NCI-H69 (cell line): ENCODE measurements around the gene KLHL1.

Experiments
- DNase-seq: peaks from one replicate; lab custom pipeline; 2025; lab: John Stamatoyannopoulos, UW

Gene KLHL1

DNA sequence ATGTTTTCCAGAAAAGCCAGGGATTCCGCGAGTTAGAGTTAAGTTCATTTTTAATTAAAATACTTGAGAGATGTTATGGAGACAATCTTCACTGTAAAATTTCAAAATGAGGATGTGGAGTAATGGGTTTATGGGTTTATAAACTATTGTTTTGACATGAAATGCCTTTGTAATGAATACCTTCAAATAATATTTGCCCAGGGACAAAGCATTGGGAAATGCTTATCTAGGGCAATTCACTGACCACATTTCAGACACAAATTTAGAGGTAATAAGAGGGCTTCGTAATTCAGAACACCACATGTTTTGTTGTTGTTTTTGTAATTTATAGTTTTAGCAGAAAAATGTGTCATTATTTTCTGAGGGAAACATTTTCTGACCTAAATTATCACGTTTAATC lies 241.7 kb downstream of the KLHL1 start:
- DNase-seq = peak; percentile 5

GRCh38 chr13:69857183-69857821 lies 250.9 kb downstream of the KLHL1 start:
- DNase-seq = peak; percentile 78

GRCh38 chr13:69856331-69856730 lies 251.9 kb downstream of the KLHL1 start:
- DNase-seq = no peak

DNA sequence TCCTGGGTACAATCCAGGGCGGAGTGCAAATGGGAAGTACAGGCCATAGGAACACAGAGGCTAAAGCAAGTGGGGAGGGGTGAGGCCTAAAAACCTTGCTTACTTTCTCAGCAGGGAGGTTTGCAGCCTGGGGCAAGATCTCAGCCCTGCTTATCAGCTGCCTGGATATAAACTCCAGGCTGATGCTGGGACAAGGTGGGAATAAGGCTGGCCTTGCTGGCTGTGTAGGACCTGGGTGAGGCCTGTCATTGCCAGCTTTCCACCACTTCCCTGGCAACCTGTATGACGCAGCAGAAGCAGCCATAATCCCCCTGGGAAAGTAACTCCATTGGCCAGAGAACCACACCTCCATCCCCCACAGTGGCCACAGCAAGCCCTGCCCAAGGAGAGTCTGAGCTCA lies 279.7 kb downstream of the KLHL1 start:
- DNase-seq = peak; percentile 78

- DNase-seq = no peak
Observed at GRCh38 chr13:69820180-69820579, 288.1 kb downstream of the KLHL1 start.

DNA sequence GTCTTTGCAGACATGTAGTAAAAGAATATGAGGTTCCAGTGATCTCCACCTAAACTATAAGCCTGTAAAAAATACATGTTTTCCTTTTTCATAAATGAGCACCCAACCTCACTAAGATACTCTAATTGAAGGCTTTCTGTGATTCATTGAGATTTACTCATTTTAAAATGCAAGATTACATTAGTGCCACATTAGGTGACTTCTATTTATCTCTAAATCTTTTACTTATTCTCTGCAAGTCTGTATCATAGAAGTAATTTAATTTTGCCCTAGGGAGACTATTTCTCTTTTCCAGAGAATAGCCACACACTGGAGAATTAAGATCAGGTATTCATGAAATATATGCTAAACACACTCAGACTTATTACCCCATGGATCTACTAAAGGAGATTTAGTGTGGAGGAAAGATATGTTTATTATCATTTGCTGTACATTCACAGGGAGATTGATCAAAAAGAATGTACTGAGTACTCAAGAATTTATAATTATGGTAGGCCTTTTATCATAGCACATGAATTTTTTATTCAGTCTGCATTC lies 290.9 kb downstream of the KLHL1 start:
- no peak for DNase-seq

GRCh38 chr13:69809152-69809551 lies 299.1 kb downstream of the KLHL1 start:
- no peak for DNase-seq

DNA sequence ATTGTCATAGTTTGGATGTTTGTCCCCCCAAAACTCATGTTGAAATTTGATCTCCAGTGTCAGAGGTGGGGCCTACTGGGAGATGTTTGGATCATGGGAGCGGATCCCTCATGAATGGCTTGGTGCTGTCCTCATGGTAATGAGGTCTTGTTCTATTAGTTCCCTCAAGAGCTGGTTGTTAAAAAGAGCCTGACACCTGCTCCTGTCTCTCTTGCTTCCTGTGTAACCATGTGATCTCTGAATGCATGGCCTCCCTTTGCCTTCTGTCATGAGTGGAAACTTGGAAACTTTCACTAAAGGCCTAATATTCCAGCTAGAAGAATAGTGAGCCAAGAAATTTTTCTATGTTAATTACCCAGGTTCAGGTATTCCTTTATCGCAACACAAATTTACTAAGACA lies 312.0 kb downstream of the KLHL1 start:
- peak; percentile 5 for DNase-seq

- no peak for DNase-seq
Observed at GRCh38 chr13:69793783-69794453, 314.3 kb downstream of the KLHL1 start.

DNA sequence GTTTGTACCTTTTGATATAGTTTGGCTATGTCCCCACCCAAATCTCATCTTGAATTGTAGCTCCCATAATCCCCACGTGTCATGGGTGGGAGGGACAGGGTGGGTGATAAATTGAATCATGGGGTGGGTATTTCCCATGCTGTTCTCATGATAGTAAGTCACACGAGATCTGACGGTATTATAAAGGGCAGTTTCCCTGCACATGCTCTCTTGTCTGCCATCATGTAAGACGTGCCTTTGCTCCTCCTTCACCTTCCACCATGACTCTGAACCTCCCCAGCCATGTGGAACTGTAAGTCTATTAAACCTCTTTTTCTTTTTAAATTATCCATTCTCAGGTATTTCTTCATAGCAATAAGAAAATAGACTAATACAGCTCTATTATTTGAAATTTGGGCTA lies 331.3 kb downstream of the KLHL1 start:
- no peak for DNase-seq

GRCh38 chr13:69769608-69770007 lies 338.6 kb downstream of the KLHL1 start:
- no peak for DNase-seq

DNA sequence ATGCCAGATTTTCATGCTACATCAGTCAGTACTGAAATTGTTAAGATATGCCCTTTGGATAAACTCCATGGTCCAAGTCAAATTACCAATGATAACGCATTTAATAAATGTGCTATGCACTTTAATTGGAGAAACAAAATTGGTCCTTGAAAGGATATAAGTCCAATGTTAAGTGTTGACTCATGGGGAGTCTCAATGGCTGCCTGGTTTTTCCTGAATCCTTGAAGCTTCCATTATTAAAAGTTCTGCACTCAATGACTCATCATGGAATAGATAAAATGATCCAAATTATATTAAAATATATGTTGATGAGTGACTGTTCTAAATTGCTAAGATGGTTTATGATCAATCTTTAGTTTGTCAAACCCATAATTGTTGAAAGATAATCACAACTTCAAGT lies 346.7 kb downstream of the KLHL1 start:
- no peak for DNase-seq

DNA sequence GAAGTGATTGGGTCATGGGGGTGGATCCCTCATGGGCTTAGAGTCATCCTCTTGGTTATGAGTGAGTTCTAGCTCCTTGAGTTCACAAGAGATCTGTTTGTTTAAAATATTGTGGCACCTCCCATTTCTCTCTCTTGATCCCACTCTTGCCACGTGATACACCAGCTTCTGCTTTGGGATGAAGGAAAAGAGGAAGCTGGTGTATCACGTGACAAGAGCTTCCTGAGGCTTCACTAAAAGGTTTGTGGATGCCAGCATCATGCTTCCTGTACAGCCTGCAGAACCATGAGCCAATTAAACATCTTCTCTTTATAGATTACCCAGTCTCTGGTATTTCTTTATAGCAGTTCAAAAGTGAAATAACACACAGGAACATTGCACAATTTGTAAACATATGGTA lies 353.2 kb downstream of the KLHL1 start:
- DNase-seq = no peak

- no peak for DNase-seq
Observed at GRCh38 chr13:69751259-69751658, 357.0 kb downstream of the KLHL1 start.

DNA sequence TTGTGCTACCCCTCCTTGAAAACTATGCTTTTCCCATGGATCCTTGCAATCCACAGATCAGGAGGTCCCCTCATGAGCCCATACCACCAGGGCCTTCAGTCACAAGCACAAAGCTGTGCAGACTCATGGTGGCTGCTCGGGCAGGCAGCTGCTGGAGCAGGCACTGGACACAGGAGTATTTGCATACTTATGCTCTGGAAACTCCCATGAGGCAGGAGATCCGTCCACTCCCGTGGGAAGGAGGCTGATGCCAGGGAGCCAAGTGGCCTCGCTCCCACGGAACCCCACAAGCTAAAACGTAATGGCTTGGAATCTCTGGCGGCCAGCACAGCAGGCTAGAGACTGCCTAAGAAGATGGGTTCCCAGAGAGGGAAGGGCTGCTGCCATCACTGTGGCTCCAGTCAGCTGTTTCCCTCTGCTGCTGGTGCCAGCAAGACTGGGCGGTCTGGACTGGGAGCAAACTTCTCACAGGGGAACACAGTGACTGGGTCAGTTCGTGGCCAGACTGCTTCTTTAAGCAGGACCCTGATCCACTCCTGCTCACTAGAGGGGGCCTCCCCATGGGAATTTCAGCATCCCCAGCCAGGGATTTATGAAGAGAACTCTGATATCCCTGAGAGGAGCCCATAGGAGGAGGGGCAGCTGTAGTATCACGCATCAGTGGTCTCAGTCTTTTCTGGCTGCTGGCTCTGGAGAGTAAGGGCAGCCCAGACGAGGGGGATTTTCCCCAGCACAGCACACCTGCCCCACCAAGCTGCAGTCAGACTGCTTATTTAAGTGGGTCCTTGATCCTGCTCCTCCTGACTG lies 370.9 kb downstream of the KLHL1 start:
- DNase-seq = no peak

GRCh38 chr13:69721631-69722030 lies 386.6 kb downstream of the KLHL1 start:
- DNase-seq = no peak

DNA sequence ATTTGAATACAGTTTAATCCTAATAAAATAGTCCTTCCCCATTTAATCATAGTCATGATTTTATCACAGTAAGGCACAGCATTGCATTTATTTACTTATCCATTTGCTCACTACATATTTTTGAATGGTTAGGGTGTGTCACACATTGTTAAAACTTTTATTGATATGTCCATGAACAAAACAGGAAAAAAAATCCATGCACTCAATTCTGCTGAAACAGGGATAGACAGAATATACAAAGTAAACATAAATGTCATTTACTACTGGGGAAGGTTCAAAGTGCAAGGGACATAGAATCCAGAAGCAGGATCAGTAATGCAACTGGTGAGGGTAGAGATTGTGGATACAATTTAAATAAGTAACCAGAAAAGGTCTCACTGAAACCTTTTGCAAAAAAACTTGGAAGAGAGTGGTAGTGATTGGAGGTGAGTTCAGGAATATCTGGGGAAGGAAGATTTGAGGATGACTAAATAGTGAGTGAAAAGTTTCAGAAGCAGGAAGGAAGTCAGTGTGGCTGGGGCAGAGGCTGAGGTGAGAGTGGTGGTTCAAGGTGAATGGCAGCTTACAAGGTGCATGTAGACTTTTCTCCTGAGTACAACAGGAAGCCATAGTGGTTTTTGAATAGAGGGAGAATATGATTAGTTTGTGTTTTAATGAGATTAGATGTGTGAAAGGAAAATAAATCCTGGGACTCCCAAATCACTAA lies 387.8 kb downstream of the KLHL1 start:
- no peak for DNase-seq

- DNase-seq = no peak
Observed at GRCh38 chr13:69706807-69707206, 401.4 kb downstream of the KLHL1 start.

DNA sequence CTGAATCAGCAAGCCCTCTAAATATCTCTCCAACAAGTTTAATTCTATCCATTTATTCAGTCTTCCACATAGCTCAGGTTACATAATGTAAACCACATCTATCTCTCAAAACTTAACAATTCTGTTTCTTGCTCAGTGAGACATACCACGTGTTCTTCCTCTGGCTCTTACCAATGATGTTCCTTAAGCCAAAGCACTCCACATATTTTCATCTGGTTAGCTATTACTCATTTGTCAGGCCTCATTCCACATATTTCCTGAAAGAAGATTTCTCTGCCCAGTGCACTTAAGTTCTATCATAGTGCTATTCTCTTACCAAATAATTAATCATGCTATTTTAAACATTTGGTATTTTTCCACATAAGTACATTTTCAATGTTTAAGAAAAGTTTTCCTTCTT lies 403.9 kb downstream of the KLHL1 start:
- no peak for DNase-seq

GRCh38 chr13:69690999-69691398 lies 417.3 kb downstream of the KLHL1 start:
- DNase-seq = peak; percentile 38

- peak; percentile 50 for DNase-seq
Observed at GRCh38 chr13:69683921-69684686, 424.1 kb downstream of the KLHL1 start.
